SW 1271 (cell line): ENCODE results near the gene PRDM16.
"Not testable (repeated sequence)": the region's sequence is repeated elsewhere in the genome, so short reads cannot be mapped to it uniquely, and the experiment has no call there.

Source experiments
- DNase-seq, 2 experiments: peaks; one replicate each; lab custom pipeline; 2025; lab: John Stamatoyannopoulos, UW

The PRDM16 gene

DNA sequence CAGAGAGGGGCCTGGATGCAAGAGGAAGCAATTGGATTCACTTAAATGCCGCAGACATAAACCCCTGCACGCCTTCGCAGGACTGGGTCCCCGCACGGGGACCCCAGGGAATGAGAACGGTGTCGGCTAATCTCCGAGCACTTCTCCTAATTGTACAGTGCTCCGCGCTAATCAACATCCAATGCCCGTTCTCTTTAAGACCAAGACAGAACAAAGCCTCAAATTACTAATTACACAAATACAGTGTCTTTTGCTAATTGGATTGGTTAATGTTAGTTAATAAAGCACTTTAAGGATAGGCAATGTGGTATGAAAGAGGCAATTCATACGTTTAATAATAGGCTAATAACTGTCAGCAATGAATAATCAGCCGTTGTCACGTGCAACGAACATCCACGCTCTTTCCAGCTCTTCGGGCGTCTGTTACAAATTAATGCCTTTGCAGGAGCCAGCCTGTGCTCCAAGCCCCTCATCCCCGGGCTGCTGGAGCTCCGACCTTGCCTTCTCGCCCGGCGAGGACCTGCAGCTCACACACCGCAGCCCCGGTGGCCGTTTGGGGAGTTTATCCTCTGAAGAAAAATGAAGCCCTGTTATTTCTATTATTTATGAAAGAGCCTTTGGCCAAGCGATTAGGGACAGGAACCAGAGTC, 157.8 kb downstream of the PRDM16 start:
- DNase-seq, result no peak

DNA sequence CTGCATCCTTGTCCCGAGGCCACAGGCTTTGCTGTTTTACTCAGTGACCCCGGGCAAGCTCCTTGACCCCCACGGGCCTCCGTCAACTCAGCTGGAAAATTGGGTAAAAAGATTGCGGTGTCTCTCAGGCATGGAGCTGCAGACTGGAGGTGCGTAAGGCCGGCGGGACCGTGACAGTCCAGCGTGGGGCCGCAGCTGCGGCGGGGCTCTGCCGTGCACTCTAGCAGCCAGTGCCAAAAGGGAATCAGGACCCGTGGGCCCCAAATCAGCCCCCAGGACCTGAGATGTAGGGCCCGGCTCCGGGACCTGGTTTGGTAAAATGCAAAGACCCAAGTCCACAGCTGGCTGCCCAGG, 158.3 kb downstream of the PRDM16 start:
- DNase-seq, result no peak

DNA sequence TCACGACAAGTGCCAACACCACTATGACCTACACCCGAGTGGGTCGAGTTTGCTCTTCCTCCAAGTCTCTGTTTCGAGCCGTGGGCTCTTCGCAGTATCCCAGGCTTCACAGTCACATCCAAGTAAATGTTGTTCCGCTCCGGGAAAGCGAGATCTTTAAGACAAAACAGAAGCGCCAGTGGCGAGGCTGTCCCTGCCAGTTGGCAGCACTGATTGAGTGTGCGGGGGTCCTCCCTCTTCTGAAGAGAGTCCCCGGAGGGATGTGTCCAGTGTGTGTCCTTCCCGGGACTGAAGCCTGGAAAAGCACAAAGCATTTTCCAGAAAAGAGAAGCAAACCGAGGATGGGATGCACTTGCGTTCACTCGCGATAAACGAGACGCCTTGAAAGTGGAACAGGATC, 158.9 kb downstream of the PRDM16 start:
- no peak for DNase-seq

DNA sequence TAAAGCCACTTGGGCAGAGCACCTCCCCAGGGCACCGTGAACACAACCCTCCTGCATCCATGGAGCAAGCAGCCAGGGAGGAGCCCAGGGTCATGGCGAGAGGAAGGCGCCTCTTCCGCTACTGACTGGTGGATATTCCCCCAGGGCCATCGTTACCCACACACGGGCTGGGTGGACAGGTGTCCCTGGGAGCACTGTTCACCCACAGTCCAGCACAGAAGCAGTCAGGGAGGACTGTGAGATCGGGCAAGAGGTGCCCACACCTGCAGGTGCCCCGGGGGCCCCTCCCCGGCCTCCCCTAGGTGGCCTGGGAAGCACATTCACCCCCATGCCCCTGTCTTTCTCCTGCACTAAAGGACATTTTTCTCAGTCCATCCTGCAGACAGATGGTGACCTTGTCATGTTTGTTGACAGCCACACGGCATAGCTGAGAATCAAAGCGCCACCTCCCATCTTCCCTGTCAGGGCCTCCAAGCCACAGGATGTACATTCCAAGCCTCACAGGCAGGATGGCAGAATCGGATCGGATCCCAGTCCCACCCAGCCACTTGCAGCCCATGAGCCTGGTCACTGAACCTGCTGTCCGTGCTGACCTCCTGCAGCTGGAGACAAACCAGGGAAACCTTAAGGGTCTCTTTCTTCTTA, 160.2 kb downstream of the PRDM16 start:
- DNase-seq, result no peak

DNA sequence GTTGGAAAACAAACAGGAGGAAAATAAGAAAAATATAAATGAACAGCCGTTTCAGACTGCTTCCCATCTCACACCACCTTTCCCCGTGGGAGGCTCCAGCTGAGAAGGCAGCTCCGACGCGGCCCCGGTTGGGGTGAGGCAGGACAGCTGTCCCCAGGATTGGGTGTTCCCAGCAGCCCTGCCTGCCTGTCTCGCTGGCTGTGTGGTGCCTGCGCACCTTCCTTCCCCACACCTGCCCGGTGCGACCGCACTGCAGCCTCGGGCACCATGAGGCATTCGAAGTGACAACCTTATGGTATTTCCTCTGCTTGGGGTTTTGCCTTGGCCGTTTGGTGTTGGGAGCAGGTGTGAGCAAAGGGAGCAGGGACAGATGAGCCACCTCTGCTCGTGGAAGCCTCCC, 161.6 kb downstream of the PRDM16 start:
- no peak for DNase-seq

DNA sequence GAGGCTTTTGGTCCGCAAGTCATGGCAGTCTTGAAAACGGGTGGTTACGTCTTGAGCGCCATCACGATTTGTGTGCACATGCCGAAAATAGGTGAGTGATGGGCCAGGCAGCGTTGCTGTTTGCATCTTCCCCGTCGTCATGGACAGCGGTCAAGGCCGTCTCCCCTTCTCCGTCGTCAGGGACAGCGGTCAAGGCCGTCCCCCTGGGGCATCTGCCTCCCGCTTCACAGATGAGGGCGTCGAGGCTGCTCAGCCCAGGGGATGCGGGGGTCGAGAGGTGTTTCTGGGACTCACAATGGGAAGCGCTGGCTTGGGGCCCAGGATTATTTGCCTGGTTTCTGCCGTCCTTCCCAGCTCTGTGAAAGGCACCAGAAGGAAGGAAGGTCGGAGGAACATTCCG, 162.2 kb downstream of the PRDM16 start:
- no peak for DNase-seq

DNA sequence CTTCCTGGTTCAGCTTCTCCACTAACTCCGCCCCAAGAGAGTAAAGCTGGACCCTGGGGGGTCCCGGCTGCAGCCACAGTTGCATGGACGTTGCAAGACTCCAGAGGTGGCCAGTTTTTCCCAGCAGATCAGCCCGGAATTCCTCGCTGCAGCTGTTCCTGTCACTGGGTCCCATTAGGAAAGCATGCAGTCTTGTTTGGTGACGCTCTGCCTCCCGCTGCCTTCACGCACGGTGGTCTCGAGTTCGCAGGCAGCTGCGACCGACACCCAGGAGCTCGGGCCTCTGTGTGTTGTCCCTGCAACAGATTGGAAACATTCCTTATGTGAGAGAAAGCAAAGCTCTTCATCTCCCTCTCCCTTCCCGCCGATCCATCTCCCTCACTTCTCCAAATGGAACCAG, 162.8 kb downstream of the PRDM16 start:
- no peak for DNase-seq

DNA sequence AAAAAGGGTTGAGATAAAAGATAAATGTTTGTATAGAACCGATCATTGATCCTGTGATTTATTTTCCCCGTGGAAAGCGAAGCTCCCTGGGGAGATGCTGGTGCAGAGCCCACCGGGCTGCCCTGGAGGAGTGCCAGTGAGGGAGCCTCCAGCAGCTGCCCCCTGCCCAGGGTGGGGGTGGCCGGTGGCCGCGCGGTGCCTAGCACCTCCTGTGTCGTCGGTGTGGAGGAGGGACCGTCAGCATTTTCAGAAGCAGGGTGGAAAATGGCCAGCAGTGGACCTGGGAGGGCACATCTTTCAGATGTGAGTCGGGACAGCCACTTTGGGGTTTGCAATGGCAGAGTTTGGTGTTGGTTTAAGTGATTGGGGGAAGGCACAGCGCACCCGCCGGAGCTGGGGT, 164.0 kb downstream of the PRDM16 start:
- DNase-seq, result no peak

DNA sequence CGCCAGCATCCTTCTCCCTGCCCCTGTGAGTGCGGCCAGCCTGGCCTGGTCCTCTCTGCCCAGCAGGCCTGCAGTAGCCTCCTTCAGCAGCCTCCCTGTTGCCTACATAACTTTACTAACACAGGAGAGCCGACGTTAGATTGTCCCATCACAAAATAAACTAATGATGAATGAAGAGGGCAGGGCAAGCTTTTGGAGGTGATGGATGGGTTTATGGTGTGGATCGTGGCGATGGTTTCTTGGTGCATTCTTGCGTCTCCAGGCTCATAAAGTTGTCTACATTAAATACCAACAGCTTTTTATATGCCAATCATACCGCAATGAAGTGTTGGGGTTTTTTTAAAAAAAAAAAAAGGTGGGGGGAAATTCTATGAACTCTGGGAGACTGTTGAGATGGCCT, 164.5 kb downstream of the PRDM16 start:
- DNase-seq, result no peak

DNA sequence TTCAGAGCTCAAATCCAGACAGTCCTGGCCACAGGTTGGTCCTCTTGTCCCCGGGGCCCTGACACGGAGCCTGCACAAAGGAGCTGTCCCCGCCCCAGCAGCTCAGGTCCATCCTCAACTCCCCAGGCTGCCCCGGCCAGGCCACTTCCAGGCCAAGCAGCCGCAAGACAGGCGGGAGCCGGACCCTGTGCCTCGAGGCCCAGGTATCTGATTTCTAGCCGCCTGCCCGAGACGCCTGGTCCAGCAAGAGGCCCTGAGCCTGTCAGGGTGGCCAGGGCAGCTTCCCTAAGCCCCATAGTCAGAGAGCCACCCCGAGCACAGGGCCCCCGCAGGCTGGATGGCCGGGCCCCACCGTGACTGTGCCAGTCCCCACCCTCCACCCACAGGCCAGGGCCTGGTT, 165.3 kb downstream of the PRDM16 start:
- DNase-seq, result no peak

DNA sequence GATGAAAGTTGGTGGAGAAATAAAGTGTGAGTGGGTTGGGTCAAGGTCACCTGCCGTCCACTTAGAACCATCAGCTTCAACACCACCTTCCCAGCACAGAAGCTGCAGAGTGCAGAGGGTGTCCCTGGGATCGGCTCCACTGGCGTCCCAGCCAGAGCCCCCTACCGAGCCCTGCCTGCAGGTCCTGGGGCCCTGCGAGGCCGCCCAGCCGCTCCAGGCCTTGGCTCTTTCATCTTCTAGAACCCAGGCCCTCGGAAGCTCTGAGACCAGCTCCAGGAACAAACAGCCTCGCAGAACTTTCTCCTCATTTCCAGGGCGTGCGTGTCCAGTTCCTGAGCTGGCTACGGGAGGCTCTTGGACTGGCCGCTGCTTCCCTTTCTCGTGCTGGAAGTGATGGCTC, 166.0 kb downstream of the PRDM16 start:
- DNase-seq, result no peak

DNA sequence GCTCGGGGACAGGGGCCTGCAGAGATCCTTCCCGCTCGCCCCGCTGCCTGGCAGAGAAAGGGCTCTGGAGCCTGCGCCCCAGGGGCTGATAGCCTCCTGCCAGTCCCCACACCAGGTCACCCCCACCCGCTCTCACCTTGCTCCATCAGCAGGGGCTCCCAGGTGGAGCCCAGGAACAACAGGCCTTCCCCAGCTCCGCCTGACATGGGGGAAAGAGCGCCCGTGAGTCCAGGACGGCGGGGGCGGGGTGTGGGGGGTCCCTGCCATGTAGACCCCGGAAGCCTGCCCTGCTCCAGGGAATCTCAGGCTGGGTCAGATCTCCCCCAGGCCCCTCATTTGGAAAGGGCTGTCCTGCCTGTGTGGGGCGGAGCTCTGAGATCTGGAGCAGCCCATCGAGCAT, 166.5 kb downstream of the PRDM16 start:
- no peak for DNase-seq

DNA sequence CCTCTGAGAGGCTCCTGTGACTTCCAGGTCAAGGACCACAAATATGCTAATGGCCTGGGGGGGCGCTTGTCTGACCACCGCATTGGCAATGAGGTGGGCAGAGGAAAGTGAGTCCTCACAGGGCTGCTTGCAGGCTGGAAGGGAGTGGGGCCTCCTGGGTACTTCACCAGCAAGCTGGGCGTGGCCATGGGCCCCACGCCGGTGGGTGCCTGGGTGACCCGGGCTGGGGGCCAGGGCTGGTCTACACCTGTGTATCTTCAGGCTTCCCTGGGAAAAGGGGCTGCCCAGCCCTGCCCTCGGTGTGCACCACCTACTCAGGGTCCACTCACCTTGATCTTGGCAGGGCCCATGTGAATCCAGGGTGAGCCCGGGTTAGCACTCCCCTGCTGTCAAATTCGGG, 167.4 kb downstream of the PRDM16 start:
- DNase-seq, result no peak

DNA sequence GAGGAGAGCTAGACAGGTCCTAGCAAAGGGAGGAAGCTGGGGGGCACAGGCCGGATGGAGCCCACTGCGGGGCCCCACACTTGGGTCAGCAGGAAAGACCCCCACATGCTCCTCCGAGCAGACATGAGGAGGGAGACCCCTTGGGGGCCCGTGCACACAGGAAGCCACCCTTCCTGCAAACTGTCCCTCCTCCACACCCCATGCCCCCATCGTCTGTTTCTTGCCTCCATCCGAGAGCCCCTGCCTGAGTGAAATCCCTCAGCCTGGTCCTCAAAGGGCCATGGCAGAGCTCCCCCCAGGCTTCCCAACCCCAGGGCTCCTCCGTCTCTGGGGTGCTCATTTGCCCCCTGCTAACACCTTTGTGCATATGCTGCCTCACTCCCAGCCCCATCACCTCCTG, 168.0 kb downstream of the PRDM16 start:
- no peak for DNase-seq

DNA sequence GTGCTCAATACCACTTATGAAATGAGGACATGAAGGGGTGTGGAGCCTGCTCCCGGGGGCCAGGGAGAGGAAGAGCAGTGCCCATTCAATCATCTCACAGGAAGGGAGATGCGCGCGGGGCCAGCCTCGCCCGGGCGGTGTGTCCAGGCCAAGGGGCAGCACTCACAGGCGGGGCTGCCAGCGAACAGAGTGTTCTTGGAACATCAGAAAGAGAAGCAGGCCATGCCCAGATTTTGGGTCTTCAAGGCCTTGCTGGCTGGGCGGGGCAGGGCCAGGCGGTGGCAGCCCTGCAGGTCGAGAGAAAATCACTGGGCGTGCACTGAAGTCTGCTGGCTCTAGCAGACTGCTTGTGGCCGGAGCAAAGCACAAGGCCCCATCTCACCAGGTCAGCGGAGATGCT, 168.6 kb downstream of the PRDM16 start:
- no peak for DNase-seq

DNA sequence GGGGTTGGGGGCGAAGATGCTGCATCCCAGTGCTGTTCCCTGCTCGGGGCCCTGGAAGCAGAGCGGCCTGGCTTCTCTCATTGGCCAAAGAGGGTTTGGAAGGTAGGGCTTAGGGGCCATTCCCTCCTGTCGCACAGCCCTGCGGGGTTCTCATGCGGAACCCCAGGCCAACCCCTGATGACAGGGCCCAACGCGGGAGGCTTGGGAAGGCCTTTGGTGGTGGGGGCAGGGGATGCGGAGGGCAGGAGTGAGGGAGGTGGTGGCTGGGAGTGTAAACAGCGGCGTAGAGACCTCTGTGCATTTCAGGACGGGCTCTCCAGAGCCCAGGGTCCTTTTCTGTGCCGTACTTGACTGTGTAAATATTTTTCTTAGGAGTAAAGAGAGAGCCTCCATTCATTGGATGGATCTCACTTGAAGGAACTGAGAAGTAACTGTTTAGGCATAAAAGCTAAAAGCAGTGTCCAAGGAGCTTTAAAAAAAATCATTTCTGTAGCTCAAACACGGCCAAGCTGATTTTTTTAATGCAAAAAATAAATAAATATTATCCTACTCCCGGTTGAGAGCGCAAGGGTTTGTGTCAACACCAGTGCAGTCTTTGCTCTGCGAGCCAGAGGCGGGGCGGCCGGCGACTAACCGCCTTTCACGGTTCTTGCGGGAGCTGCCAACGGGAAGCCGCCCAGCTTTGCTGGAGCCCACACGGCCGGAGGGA, 169.1 kb downstream of the PRDM16 start:
- DNase-seq, result no peak

DNA sequence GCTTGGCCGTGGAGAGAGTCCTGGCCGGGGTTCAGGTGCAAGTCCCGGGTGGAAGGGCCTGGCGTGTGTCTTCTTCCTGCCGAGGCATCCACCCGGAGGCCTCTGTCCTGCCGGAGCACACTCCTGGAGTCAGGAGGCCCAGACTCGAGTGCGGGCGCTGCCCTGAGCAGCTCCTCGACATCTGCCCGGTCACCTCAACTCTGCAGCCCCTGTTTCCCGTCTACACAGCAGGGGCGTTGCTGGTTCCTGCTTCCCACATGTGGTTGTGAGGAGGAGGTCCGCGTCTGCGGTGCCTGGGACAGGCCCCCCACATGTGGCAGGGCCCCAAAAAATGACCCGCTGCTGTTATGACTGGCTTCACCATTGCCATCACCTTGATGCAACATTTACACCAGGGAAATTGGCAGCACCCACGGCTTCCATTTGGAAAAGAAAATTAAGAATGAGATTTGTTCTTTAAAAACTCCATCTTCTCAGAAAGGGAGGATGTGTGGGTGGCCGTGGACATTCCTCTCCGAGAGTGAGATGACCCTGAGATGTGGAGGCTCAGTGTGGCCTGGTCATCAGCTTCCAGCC, 169.8 kb downstream of the PRDM16 start:
- DNase-seq, result no peak

DNA sequence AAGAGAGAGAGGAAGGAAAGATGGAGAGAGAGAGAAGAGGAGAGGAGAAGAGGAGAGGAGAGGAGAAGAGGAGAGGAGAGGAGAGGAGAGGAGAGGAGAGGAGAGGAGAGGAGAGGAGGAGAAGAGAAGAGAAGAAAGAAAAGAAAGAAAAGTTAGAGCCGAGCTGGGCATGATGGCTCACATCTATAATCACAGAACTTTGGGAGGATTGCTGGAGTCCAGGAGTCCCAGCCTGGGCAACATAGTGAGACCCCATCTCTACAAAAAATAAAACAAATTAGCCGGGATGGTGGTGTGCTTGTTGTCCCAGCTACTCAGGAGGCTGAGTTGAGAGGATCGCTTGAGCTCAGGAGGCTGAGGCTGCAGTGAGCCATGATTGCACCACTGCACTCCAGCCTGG, 171.0 kb downstream of the PRDM16 start:
- not testable (repeated sequence) for DNase-seq

DNA sequence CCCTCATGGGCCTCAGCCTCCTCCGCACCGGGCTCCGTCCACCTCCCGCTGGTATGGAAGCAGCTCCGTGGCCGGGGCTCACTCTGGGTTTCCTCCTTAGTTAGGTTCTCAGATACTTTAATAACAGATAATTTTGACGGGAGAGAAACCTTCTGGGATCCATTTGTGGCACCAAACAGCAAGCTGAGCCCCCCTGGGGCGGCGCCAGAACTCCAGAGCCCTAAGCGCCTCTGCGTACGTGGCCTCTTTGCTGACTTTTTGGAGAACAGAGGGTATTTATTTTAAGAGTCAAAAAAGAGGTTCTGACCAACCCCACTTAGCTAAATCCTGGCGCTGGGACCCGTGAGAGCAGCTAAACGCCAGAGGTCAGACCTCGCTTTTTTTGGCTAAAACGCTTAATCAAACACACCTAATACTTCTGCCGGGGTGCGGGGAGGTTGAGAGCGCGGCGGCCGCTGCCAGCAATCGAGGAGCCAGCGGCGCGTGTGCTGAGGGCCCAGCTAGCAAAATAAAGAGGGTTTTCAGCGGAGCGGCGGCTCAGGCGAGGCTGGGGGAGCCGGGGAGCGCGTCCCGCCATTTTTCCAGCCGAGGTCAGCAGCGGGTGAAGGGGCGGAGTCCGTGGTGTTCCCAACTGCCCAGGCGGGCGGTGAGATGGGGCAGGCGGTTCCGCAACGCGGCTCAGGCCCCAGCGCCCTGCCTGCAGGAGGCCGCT, 171.7 kb downstream of the PRDM16 start:
- no peak for DNase-seq

DNA sequence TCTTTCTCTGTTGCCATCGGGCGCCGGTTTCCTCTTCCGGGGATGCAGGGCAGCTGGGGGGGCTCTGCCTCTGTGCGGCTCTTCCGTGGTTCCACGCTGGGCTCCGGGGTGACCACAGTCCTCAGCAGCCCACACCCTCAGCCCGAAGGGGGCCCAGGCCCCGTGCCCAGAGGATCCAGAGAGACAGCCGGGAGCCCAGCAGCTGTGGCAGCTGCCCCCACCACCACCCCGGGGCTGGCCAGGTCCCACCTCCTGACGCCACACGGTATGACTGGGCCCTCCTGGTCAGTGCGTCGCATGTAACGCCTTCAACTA, 172.2 kb downstream of the PRDM16 start:
- DNase-seq, result no peak

DNA sequence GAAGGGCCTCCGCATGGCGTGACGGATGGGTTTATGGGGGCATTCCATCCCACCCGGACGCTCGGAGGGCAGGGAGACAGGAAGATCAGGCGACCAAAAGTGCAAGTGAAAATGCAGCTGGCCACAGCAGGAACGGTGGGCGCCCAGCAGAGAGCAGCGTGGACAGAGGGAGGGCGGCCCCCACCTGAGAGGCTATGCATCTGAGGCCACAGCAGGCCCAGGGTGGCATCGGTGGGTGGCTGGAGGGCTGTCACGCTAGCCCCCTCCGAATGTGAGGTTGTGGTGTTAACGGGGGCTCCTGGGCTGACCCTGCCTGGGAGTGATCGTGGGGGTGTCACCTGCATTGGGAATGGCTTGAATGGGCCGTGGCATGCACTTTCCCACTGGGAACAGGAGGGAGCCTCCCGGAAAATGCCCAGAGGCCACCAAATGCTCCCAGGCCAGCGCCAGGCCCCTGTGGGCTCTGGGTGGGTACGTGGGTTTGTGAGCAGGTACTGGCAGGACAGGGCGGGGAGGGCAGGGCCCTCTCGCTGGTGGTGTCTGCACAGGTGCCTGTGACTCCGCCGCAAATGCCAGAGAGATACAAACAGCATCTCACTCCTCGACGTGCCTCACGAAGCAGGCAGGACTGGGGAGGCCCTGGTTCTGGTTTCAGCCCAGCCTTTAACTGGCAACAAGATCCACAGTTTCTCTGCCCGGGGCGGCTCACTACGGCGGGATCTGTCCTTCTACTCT, 172.8 kb downstream of the PRDM16 start:
- no peak for DNase-seq
